ENCODE measurements around the gene PPM1M.

PPM1M gene

DNA sequence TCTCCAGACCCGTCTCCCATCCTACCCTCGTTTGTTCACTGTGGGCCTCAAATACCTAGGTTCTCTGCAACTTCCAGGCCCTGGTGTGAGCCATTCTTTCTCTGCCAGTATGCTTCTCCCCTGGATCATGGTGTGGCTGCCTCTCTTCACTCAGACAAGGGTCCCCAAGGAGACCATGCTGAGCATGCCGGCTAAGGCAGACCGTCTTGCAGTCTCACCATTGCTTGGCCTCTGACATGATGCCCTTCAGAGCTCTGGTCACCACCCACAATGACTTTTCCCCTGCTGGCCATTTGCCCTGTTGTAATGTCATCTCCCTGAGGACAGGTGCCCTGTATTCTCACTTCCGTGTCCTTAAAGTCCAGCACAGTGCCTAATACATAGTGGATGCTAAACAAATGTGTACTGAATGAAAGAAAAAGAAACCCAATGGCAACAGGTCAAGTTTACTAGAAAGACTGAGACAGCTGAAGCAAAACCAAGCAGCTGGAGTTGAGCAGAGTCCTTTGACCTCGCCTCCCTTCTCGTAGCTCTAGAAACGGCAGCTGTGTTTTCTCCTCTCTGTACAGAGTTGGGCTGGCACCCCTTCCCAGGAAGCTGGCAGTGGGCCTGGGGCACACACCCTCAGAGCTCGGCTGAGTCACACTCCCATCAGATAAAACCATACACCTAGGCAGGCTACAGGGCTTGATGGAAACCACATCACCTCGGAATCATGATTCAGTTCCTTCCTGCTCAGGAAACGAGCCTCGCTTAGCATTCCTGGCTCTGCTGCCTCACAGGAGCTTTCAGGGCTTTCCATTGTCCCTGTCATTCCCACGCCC, 28.8 kb upstream of the PPM1M start:
- peak; percentile 88 for DNase-seq

DNA sequence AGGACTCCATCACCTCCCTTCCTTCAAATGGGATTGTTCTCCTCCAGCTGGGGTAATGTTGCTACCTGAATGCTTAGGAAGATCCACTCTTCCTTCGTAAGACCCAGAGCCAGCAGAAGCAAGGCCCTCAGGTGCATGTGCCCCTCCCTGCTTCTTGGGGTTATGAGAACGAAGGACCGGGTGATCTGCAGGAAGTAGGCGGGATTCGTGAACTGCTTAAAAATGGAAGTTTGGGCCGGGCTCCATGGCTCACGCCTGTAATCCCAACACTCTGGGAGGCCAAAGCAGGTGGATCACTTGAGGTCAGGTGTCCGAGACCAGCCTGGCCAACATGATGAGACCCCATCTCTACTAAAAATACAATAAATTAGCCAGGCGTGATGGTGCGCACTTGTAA, 28.2 kb upstream of the PPM1M start:
- DNase-seq: peak; percentile 64

GRCh38 chr3:52218026-52218425, 27.5 kb upstream of the PPM1M start:
- DNase-seq: no peak

DNA sequence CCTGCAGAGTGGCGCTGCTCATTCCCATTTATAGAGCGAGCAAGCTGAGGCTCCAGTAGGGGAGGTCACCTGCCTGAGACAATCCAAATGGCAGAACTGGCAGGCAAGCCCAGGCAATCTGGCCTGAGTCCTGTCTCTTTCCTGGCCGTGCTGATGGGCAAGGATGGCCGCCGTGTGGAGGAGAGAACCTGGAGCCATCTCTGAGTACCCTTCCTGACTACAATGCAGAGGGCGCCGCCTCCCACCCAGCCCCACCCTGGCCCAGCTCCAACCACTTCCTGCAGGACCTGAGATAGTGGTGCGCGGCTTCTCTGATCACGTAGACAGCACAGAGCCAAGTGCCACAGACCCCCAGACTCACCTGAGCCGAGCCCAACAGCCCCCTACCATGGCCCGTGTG, 27.1 kb upstream of the PPM1M start:
- DNase-seq: peak; percentile 73

- DNase-seq: peak; percentile 9
Observed at GRCh38 chr3:52218937-52219650, 26.5 kb upstream of the PPM1M start.

DNA sequence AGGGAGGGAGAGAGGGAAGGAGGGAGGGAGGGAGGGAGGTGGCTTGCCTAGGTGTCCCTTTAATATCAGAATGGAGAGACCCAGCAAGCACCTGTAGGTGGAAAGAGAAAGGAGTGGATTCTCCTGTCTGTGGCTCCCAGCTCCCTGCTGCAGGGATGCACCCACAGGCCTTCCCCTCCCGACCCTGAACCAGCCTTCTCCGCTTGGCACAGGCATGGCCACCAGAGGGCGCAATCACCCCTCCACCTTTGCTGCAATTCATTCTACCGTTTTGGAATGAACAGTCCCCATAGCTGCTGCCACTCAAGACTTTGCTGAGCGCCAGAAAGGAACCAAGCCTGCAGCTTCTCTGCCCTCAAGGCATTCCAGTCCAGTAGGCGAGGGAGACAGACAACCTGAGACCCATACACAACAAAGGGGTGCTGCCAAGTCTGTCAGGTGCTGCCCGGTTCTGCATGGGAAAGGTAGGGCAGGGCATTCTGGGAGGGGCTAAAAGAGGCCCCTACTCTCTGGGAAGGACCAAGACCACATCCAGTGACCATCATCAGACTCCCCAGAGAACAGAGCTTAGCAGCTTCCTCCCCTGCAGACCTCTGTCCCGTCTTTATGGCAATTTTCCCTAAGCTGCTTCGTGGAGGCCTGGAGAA, 25.1 kb upstream of the PPM1M start:
- peak; percentile 94 for DNase-seq

DNA sequence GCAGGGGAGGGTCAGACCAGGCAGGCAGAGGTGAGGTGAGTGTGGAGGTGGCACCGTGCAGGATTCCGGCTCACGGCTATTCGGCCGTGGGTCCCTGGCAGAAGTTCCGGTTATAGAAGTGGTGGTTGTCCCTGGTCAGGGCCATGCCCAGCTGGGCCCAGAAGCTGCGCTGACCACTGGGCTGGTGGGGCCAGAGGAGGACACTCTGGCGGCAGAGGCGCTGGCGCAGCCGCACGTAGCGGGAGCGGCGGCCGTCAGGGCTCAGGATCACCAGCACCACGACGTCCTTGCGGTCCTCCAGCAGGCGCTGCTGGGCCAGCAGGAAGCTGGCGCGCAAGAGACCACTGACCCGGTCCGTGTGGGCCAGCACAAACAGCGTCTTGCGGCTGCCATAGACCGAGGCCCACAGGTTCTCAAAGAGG, 24.4 kb upstream of the PPM1M start:
- no peak for DNase-seq

DNA sequence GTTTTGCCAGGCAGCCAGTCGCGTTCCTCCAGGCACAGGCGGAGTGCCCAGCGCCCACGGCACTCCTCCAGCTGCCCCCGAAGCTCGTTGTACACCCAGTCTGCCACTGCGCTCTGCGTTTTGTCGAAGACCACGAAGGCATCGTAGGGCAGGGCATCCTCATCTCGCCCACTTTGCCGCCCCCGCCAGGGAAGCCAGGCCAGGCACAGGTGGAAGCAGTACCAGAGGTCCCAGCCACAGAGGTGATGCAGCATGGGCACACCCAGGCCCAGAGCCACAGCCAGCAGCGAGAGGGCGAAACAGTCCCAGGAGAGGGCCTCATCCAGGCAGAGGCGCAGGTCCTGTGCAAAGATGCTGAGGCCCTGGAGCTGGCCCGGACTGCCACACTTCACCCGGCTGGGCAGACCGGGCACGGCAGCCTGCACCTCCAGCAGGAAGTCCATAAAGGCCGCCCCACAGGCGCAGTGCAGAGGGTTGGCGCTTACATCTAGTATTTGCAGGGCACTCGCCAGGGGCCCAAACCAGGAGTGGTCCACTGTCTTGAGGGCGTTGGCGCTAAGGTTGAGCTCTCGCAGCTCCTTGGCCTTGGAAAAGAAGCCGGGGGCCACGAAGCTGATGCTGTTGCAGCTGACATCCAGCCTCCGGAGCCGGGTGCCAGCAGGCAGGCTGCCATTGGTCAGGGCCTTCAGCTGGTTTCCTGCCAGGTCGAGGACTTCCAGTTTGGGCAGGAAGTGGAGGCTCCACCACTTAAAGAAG, 23.8 kb upstream of the PPM1M start:
- peak; percentile 81 for DNase-seq

GRCh38 chr3:52222319-52223221, 23.0 kb upstream of the PPM1M start:
- no peak for DNase-seq

DNA sequence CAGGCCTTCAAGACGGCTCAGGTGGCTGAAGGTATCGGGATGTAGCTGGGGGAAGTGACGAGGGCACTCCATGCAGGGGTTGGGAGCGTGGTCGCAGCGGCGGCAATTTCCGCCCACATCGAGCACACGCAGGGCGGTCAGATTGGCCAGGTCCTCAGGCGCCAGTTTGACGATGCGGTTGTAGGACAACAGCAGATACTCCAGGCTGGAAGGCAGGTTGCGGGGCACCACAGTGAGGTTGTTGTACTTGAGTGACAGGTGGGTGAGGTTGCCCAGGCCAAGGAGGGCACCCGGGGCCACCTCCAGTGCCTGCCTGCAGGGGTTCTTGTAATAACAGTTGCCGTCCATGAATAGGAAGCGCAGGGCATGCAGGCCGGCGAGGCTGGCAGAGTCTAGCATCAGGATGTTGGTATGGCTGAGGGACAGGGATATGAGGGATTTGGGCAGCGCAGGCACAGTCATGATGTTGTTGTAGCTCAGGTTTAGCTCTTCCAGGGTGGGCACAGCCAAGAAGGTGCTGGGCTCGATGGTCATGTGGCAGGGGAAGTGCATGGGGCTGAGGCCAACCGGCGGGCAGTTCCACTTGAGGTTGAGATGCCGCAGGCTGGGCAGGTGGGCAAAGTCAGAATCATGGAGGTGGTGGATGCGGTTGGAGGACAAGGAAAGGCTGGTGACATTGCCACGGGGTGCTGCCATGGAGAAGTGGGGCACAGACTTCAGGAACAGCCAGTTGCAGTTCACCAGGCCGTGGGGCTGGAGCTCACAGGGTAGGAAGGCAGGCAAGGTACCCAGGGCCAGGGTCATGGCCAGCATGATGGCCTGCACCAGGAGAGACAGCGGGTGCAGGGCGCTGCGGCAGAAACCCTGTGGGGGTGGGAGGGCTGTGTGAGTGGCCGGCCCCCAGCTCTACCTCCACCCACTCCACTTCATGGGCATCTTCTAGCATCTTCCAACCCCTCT, 21.8 kb upstream of the PPM1M start:
- DNase-seq: no peak

- peak; percentile 53 for DNase-seq
Observed at GRCh38 chr3:52225452-52226228, 19.9 kb upstream of the PPM1M start, which contains the start of gene TLR9. TLR9 (minus strand) TSS chr3:52225645; CDS start chr3:52225529, 116 bp downstream.

DNA sequence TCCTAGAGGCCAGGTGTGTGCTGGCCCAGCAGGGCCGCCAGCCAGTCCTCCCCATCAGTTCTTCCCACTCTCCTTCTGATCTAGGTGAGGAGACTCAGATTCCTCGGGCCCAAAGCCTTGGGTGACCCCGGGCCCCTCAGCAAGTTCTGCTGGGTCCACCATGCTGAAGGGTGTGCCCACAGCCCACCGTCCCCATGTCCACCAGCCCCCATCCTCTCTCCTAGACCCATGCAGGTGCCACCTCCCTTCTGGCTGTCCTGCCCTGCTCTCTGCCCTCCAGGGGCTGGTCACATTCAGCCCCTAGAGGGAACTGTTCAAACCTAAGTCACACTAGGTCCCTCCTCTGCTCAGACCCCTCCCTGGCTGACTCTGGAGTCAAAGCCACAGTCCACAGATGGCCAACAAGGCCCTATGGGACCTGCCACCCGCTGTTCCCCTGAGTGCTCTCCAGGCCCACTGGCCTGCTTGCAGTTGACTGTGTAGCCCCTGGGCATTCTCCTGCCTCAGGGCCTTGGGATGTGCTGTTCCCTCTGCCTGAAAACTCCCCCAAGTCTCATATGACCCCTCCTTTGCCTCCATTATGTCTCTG, 19.2 kb upstream of the PPM1M start:
- peak; percentile 4 for DNase-seq

DNA sequence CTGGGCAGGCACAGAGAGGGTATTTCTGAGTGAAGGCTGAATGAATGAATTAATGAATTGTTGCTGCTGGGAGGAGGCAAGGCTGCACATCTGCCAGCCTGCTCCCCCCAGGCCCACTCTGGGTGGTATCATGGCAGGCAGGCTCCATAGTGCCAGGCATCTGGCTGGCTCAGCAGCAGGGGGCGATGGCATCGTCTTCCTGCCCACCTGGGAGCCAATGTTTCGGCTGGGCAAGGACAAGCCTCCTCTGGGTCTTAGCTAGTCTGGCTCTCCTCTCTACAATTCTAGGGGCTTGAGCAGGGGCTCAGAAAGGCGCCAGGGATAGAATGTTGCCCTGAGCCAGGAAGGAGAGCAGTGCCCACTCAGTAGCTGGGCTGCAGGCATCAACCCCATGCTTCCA, 18.4 kb upstream of the PPM1M start:
- DNase-seq: peak; percentile 16

GRCh38 chr3:52227766-52228165, 17.8 kb upstream of the PPM1M start:
- DNase-seq: peak; percentile 2

- peak; percentile 2 for DNase-seq
Observed at GRCh38 chr3:52228266-52228665, 17.3 kb upstream of the PPM1M start.

GRCh38 chr3:52228751-52229291, 16.7 kb upstream of the PPM1M start:
- DNase-seq: peak; percentile 2

DNA sequence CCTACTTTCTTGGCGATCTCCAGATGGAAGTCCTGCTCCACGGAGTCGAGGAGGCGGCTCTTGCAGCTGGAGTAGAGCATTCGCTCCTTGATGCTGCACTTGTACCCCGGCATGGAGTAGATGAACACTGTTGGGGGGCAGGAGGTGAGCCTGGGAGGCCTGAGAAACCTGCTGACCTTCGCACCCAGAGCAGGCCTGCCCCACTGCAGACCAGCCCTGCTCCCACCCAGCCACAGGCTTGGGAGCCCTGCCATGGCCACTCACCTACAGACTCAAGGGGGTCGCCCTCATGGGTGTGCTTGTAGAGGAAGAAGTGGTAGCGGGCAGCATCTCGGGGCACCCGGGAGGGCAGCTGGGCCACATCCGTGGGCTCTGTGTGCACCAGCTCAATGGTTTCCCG, 15.9 kb upstream of the PPM1M start:
- DNase-seq: no peak

- DNase-seq: peak; percentile 3
Observed at GRCh38 chr3:52230461-52230860, 15.1 kb upstream of the PPM1M start.

DNA sequence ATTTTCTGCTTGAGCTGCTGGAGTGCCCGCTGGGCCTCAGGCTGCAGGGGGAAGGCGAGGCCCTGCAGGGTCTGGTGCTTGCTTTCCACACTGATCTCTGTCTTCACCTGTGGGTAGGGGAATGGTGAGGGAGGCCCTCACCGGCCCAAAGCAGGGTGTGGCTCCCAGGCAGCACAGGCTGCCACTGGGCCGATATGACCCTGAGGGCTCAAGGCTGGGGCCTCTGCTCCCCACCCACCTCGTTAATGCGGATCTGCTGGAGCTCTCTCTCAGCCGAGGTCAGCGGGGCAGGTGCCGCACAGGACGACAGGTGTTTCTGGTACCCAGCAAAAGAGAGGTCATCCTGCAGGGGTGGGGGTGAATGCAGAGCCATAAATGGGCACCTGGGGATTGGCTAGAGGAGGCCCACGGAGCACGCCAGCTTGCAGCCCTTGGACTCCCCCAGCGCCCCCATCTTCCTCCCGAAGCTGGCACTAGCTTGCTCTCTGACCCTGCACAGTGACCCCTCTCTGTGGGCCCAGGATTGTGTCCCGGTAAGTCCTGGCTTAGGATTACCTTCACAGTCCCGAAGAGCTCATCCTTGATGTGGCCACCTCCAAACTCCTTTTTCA, 14.6 kb upstream of the PPM1M start:
- no peak for DNase-seq
